ENCODE results near the gene XRRA1.

Gene XRRA1

GRCh38 chr11:74847895-74848294 lies 101.0 kb downstream of the XRRA1 start:
- H3K36me3 ChIP-seq = peaks cover 20 to 81% (median 44%) of the 10 kb centered on the region in 3 donors
- no peaks in the 10 kb centered on the region for H3K4me1 ChIP-seq
- intact Hi-C loops (cut with DNase I; ENCODE audit: low total_unique reads) = no loop called here
- no peak overlapping the region for H3K4me3 ChIP-seq
- no peaks in the 10 kb centered on the region for H3K27me3 ChIP-seq
- H3K27ac ChIP-seq = no peak overlapping the region
- no peaks in the 10 kb centered on the region for H3K9me3 ChIP-seq
- no peak for TF ChIP-seq CTCF (IDR thresholded peaks at IDR 0.05)
- DNase-seq = no peak

- no peak overlapping the region for H3K4me3 ChIP-seq
- no peak for DNase-seq
- no peaks in the 10 kb centered on the region for H3K9me3 ChIP-seq
- H3K36me3 ChIP-seq = peaks cover 21 to 81% (median 44%) of the 10 kb centered on the region in 3 donors
- no peak overlapping the region for H3K27ac ChIP-seq
- no peaks in the 10 kb centered on the region for H3K27me3 ChIP-seq
- H3K4me1 ChIP-seq = no peaks in the 10 kb centered on the region
- TF ChIP-seq CTCF (IDR thresholded peaks at IDR 0.05) = no peak
- intact Hi-C loops (cut with DNase I; ENCODE audit: low total_unique reads) = no loop called here
These were observed 101.5 kb downstream of the XRRA1 start for GRCh38 chr11:74847395-74847794.

- Histone ChIP-seq H3K27ac (no peak overlapping the region), H3K36me3 (peaks cover 21 to 83% (median 44%) of the 10 kb centered on the region in 3 donors), H3K4me1 (no peaks in the 10 kb centered on the region)
These were observed 102.1 kb downstream of the XRRA1 start for GRCh38 chr11:74846770-74847169.

GRCh38 chr11:74845978-74846517 lies 102.8 kb downstream of the XRRA1 start:
- Histone ChIP-seq H3K9me3 (no peaks in the 10 kb centered on the region), H3K4me1 (no peaks in the 10 kb centered on the region), H3K27ac (no peak overlapping the region), H3K27me3 (no peaks in the 10 kb centered on the region), H3K36me3 (peaks cover 21 to 78% (median 43%) of the 10 kb centered on the region in 3 donors), H3K4me3 (no peak overlapping the region)
- no peak for DNase-seq
- intact Hi-C loops (cut with DNase I; ENCODE audit: low total_unique reads) = no loop called here
- no peak for TF ChIP-seq CTCF (IDR thresholded peaks at IDR 0.05)

More at GRCh38 chr11:74846770-74847169, 102.1 kb downstream of the XRRA1 start:
- TF ChIP-seq CTCF (IDR thresholded peaks at IDR 0.05) = no peak
- Histone ChIP-seq H3K27me3 (no peaks in the 10 kb centered on the region), H3K9me3 (no peaks in the 10 kb centered on the region), H3K4me3 (no peak overlapping the region)
- intact Hi-C loops (cut with DNase I; ENCODE audit: low total_unique reads) = no loop called here
- DNase-seq = no peak

- intact Hi-C loops (cut with DNase I; ENCODE audit: low total_unique reads) = no loop called here
- H3K27me3 ChIP-seq = no peaks in the 10 kb centered on the region
- no peak overlapping the region for H3K4me3 ChIP-seq
- H3K4me1 ChIP-seq = no peaks in the 10 kb centered on the region
- no peak for TF ChIP-seq CTCF (IDR thresholded peaks at IDR 0.05)
- no peak for DNase-seq
- H3K36me3 ChIP-seq = peaks cover 21 to 72% (median 43%) of the 10 kb centered on the region in 3 donors
- no peak overlapping the region for H3K27ac ChIP-seq
- H3K9me3 ChIP-seq = no peaks in the 10 kb centered on the region
These were observed 104.0 kb downstream of the XRRA1 start for GRCh38 chr11:74844865-74845264.

- Histone ChIP-seq H3K9me3 (no peaks in the 10 kb centered on the region), H3K27me3 (no peaks in the 10 kb centered on the region), H3K36me3 (peaks cover 21 to 65% (median 43%) of the 10 kb centered on the region in 3 donors), H3K4me1 (no peaks in the 10 kb centered on the region), H3K27ac (no peak overlapping the region), H3K4me3 (no peak overlapping the region)
- TF ChIP-seq CTCF (IDR thresholded peaks at IDR 0.05) = no peak
- intact Hi-C loops (cut with DNase I; ENCODE audit: low total_unique reads) = no loop called here
- no peak for DNase-seq
These were observed 104.8 kb downstream of the XRRA1 start for GRCh38 chr11:74844072-74844471.
